WERI-Rb-1 (cell line): Measurements from ENCODE around the gene SIRT6.
"Not testable (repeated sequence)": the region's sequence is repeated elsewhere in the genome, so short reads cannot be mapped to it uniquely, and the experiment has no call there.

ENCODE experiments used
- DNase-seq: peaks from one replicate; pipeline ENCODE4 v3.0.0-alpha.2; 2020
- H3K27ac ChIP-seq: fragments of 250-450 bp; sonication (Bioruptor Pico); 2 replicates; pipeline ENCODE4 v1.5.1; 2020; ENCODE audit warnings: mild to moderate bottlenecking, moderate library complexity
- H3K27me3 ChIP-seq: fragments of 250-450 bp; sonication (Bioruptor Pico); 2 replicates; pipeline ENCODE4 v1.5.1; 2021; ENCODE audit warnings: mild to moderate bottlenecking, low read depth, moderate library complexity; ENCODE audit not compliant: insufficient read depth, severe bottlenecking
- H3K36me3 ChIP-seq: fragments of 250-450 bp; sonication (Bioruptor Pico); 2 replicates; pipeline ENCODE4 v1.5.1; 2020; ENCODE audit warnings: mild to moderate bottlenecking, moderate library complexity
- H3K4me3 ChIP-seq: 2 replicates; pipeline ENCODE4 v1.5.1; 2011; ENCODE audit warnings: low read depth, mild to moderate bottlenecking, control low read depth, low read length
- H3K9me3 ChIP-seq: fragments of 250-450 bp; sonication (Bioruptor Pico); 2 replicates; pipeline ENCODE4 v1.5.1; 2021; ENCODE audit warnings: mild to moderate bottlenecking, moderate library complexity; ENCODE audit not compliant: severe bottlenecking
- CTCF ChIP-seq: IDR thresholded peaks from 2 replicates; pipeline ENCODE4 v1.5.1; 2011; ENCODE audit warnings: low read depth, mild to moderate bottlenecking, control low read depth, inconsistent platforms, low read length

Gene SIRT6

GRCh38 chr19:4161415-4162077 lies 20.8 kb downstream of the SIRT6 start:
- TF ChIP-seq CTCF = no peak
- no peaks in the 10 kb centered on the region for H3K27me3 ChIP-seq
- no peaks in the 10 kb centered on the region for H3K9me3 ChIP-seq
- no peaks in the 10 kb centered on the region for H3K36me3 ChIP-seq
- no peak overlapping the region for H3K4me3 ChIP-seq
- H3K27ac ChIP-seq = no peak overlapping the region
- DNase-seq = no peak

- H3K4me3 ChIP-seq, H3K27ac ChIP-seq, H3K9me3 ChIP-seq, H3K27me3 ChIP-seq, H3K36me3 ChIP-seq, DNase-seq: not testable (repeated sequence)
Observed at GRCh38 chr19:4157971-4158370, 24.4 kb downstream of the SIRT6 start.

- Histone ChIP-seq H3K4me3 (no peak overlapping the region), H3K27me3 (no peaks in the 10 kb centered on the region), H3K9me3 (no peaks in the 10 kb centered on the region), H3K36me3 (no peaks in the 10 kb centered on the region), H3K27ac (no peak overlapping the region)
- TF ChIP-seq CTCF = no peak
- DNase-seq = no peak
Observed at GRCh38 chr19:4157164-4157563, 25.2 kb downstream of the SIRT6 start.

GRCh38 chr19:4154571-4155312 lies 27.6 kb downstream of the SIRT6 start:
- no peaks in the 10 kb centered on the region for H3K36me3 ChIP-seq
- H3K27ac ChIP-seq = no peak overlapping the region
- H3K4me3 ChIP-seq = no peak overlapping the region
- no peaks in the 10 kb centered on the region for H3K27me3 ChIP-seq
- no peaks in the 10 kb centered on the region for H3K9me3 ChIP-seq
- TF ChIP-seq CTCF = no peak
- no peak for DNase-seq

GRCh38 chr19:4152241-4152998 lies 29.9 kb downstream of the SIRT6 start:
- Histone ChIP-seq H3K9me3 (no peaks in the 10 kb centered on the region), H3K36me3 (no peaks in the 10 kb centered on the region), H3K4me3 (no peak overlapping the region), H3K27me3 (no peaks in the 10 kb centered on the region), H3K27ac (no peak overlapping the region)
- DNase-seq = no peak
- no peak for TF ChIP-seq CTCF

- DNase-seq = no peak
- Histone ChIP-seq H3K9me3 (no peaks in the 10 kb centered on the region), H3K27me3 (no peaks in the 10 kb centered on the region), H3K36me3 (no peaks in the 10 kb centered on the region), H3K4me3 (no peak overlapping the region), H3K27ac (no peak overlapping the region)
- no peak for TF ChIP-seq CTCF
Observed at GRCh38 chr19:4151623-4152022, 30.7 kb downstream of the SIRT6 start.
